ENCODE data around the gene IFNLR1.
A peak's percentile ranks its signal among the peaks of the same experiment; 100 is the strongest.

GRCh38 chr1:24111996-24112779 lies 74.9 kb downstream of the IFNLR1 start, which contains the start of gene MYOM3:
- TF ChIP-seq CTCF (IDR thresholded peaks at IDR 0.05) (peak; percentile 42 to 63 (median 55)), POLR2A (IDR thresholded peaks at IDR 0.05) (no peak)

All from testis (tissue), 2 donors.